ENCODE measurements around the gene FCN1. TPM values are rescaled to one million over a fixed set of nuclear protein-coding genes. Genes with fewer than 3 reads are reported as not detected.

FCN1 gene
- total RNA-seq, result 1 to 10 TPM in 2 of 4 donors, under 1 TPM in 2; 0.46 to 3.4 (median 1.6) TPM

- ATAC-seq, result no peak
- in situ Hi-C loops (cut with MboI; ENCODE audit: low sequenced_read_pairs in 4 of 4), result no loop called here
- no peak within 1 kb of the TSS for H3K4me3 ChIP-seq
Measured at GRCh38 chr9:134917431-134918373, at the start of gene FCN1. TSS of gene FCN1 (minus strand) at chr9:134917912. CDS start at chr9:134917871, 41 bp downstream.

DNA sequence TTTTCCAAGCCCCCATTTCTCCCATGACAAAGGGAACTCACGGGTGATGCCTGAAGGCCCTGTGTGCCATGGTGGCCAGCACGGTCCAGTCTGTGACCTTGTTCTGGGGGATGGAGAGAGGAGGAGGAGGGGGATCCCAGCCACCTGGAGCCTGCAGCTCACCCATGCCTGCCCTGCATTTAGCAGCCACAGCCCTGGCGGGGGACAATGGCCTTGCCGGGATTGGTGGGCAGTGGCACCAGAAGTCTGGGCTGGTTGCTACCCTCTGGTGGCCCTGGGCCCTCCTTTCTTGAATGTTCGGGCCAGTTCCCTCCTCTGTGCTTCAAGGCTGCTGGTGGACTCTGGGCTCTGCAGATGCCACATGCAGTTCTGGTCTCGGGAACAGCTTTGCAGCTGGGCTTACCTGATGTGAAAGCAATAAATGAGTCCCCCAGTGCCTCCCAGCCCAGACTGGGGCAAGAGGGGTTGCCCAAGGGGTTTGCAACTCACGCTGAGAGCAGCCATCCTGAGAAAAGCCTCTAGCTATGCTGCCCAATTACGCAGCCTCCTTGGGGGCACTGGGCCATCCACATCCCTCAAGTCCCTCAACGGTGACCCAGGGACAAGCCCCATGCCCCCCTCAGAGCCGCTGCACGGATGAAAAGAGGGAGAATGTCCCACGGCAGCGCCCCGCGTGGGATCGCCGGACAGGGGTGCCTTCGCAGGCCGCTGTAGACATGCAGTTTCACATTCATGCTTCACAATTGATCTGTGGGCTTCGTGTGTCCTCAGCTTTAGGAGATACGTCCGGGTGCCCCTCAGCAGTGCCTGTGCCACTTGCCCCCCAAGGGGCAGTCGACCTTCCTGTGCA is 49.2 kb upstream of the FCN1 start:
- in situ Hi-C loops (cut with MboI; ENCODE audit: low sequenced_read_pairs in 4 of 4) (no loop called here), intact Hi-C loops (cut with DNase I; ENCODE audit: low total_unique reads) (no loop called here)
- Histone ChIP-seq H3K27me3 (peaks cover 21 to 42% (median 24%) of the 10 kb centered on the region in 3 donors), H3K4me1 (no peaks in the 10 kb centered on the region), H3K4me3 (no peak overlapping the region), H3K27ac (no peak overlapping the region), H3K36me3 (no peaks in the 10 kb centered on the region), H3K9me3 (no peaks in the 10 kb centered on the region)
- ATAC-seq (no peak), DNase-seq (no peak)
- TF ChIP-seq POLR2A (IDR thresholded peaks at IDR 0.05), result no peak
- no peak for TF ChIP-seq CTCF (IDR thresholded peaks at IDR 0.05 in 4 of 5, conservative IDR thresholded peaks at IDR 0.05 in 1 of 5)

More at GRCh38 chr9:134917431-134918373, at the start of gene FCN1:
- no peak for DNase-seq
- Histone ChIP-seq H3K36me3 (no peaks in the 10 kb centered on the region), H3K9me3 (no peaks in the 10 kb centered on the region), H3K27ac (no peak within 1 kb of the TSS), H3K27me3 (peaks cover 0 to 6% (median 0%) of the 10 kb centered on the region in 3 donors), H3K4me1 (no peaks in the 10 kb centered on the region)
- TF ChIP-seq CTCF (IDR thresholded peaks at IDR 0.05 in 4 of 5, conservative IDR thresholded peaks at IDR 0.05 in 1 of 5), result no peak
- no peak for TF ChIP-seq POLR2A (IDR thresholded peaks at IDR 0.05)
- intact Hi-C loops (cut with DNase I; ENCODE audit: low total_unique reads), result no loop called here

DNA sequence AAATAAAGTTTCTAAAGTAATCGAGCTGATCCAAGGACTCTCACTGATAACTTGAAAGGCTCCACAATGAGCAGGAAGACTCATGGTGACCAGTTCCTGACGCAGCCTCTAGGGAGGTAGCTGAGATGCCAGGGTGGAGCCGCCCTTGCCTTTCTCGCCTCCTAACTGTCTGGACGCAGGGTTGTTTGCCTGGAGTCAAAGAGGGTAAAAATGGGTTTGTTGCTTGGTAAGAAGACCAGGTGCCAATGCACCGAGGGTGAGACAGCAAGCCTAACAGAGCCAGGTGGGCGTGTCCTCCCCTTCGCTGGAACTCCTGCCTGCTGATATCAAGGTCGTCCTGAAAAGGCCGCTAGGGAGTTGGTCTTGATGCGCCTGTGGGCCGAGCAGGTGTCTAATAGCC is 48.6 kb upstream of the FCN1 start:
- Histone ChIP-seq H3K27ac (no peak overlapping the region), H3K9me3 (no peaks in the 10 kb centered on the region), H3K4me3 (no peak overlapping the region), H3K36me3 (no peaks in the 10 kb centered on the region), H3K27me3 (peaks cover 24 to 38% (median 24%) of the 10 kb centered on the region in 3 donors), H3K4me1 (no peaks in the 10 kb centered on the region)
- DNase-seq (no peak), ATAC-seq (no peak)
- TF ChIP-seq CTCF (IDR thresholded peaks at IDR 0.05 in 4 of 5, conservative IDR thresholded peaks at IDR 0.05 in 1 of 5), result no peak
- no peak for TF ChIP-seq POLR2A (IDR thresholded peaks at IDR 0.05)
- intact Hi-C loops (cut with DNase I; ENCODE audit: low total_unique reads) (no loop called here), in situ Hi-C loops (cut with MboI; ENCODE audit: low sequenced_read_pairs in 4 of 4) (no loop called here)

- H3K4me1 ChIP-seq, result no peaks in the 10 kb centered on the region
- peaks cover 23 to 37% (median 24%) of the 10 kb centered on the region in 3 donors for H3K27me3 ChIP-seq
- H3K27ac ChIP-seq, result no peak overlapping the region
- H3K36me3 ChIP-seq, result no peaks in the 10 kb centered on the region
- TF ChIP-seq CTCF (IDR thresholded peaks at IDR 0.05 in 4 of 5, conservative IDR thresholded peaks at IDR 0.05 in 1 of 5) (no peak), POLR2A (IDR thresholded peaks at IDR 0.05) (no peak)
- DNase-seq, result no peak
- in situ Hi-C loops (cut with MboI; ENCODE audit: low sequenced_read_pairs in 4 of 4), result no loop called here
- ATAC-seq, result no peak
- no peaks in the 10 kb centered on the region for H3K9me3 ChIP-seq
- intact Hi-C loops (cut with DNase I; ENCODE audit: low total_unique reads), result no loop called here
- H3K4me3 ChIP-seq, result no peak overlapping the region
Measured at GRCh38 chr9:134965851-134966250, 48.1 kb upstream of the FCN1 start.
